NCI-H1417 treated with DMSO at 0.1 percent for 48 hours (cell line): Measurements from ENCODE around the gene HRAS.
A peak's percentile ranks its signal among the peaks of the same experiment; 100 is the strongest.
"Not testable (repeated sequence)": the region's sequence is repeated elsewhere in the genome, so short reads cannot be mapped to it uniquely, and the experiment has no call there.

Experiments
- DNase-seq: peaks from one replicate; lab custom pipeline; 2025; lab: John Stamatoyannopoulos, UW

Gene HRAS

DNA sequence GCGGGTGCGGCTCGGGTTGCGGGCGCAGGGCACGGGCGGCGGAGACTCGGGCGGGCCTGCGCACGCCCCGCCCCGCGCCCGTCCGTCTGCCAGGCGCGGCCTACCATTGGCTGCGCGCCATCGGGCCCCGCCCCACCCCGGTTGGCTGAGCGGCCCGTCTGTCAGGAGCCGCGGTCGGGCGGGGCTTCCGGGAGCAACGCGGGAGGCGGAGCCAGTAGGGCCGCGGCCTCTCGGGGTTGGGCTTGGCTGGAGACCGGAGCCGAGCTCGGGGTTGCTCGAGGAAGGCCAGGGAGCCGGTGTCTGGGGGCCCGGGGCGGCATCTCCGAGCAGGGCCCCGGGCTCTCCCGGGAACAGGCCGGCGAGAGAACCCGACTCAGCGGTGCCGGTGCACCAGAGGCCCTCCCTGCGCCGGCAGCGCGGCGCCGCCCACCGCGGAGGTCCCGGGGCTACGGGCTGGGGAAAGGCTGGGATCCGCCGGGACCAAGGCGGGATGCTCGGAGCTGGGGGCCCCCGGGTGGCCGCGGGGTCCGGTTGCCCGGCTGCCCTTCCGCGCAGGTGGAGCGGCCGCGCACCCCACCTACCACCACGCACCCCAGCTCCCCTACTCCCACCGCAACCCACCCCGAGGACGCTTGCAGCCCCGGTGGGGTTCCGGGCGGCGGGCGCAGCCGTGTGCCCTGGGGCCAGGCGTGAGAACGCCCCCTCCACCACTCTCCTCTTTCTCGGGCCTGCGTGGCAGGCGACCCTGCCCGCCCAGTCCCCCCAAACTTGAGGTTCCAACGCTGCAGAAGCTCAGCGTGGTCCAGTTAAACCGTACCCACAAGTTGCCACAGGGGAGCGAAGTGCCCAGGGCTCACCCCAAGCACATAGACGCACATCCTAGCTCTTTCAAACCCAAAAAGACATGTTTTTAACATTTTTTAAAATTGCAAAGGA lies at the start of gene HRAS:
HRAS (minus strand) TSS at position 58 of the 936 bp plus-strand sequence.
- DNase-seq = peak; percentile 70

DNA sequence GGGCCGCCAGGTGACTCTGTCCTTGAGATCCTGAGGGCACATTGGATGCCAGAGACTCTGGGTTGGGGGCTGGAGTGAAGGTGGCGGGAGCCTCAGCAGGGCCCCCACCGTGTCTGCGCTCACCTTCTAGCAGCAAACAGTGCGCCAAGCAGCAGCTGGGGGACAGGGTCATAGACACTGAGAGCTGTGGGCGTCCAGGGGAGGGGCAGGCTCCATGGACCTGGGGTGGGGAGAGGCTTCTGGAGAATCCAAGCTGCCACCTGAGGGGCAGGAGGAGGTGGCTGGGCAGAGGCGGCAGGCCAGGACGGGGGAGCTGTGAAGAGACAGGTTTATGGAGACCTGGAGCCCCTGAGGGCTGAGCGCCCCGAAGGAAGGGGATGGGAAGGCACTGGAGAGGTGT lies 48.9 kb upstream of the HRAS start:
- DNase-seq = no peak

GRCh38 chr11:581752-582151 lies 46.4 kb upstream of the HRAS start:
- DNase-seq = no peak

DNA sequence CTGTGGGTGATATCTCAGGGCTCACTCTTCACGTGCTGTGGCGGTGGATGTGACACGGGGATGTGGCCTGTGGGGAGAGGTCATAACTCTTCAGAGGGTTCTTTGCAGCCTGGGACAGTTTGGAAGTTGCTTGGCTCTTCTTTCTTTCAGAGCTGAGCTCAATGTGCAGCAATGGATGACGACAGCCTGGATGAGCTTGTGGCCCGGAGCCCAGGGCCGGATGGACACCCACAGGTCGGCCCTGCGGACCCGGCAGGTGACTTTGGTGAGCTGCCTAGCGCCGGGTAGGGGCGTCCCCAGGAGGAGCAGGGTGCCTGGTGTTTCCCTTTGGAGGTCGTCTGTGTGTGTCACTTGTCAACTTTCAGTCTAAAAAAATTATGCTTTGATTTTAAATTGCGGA lies 46.0 kb upstream of the HRAS start:
- no peak for DNase-seq

- no peak for DNase-seq
These were observed 44.6 kb upstream of the HRAS start for GRCh38 chr11:579830-580601.

DNA sequence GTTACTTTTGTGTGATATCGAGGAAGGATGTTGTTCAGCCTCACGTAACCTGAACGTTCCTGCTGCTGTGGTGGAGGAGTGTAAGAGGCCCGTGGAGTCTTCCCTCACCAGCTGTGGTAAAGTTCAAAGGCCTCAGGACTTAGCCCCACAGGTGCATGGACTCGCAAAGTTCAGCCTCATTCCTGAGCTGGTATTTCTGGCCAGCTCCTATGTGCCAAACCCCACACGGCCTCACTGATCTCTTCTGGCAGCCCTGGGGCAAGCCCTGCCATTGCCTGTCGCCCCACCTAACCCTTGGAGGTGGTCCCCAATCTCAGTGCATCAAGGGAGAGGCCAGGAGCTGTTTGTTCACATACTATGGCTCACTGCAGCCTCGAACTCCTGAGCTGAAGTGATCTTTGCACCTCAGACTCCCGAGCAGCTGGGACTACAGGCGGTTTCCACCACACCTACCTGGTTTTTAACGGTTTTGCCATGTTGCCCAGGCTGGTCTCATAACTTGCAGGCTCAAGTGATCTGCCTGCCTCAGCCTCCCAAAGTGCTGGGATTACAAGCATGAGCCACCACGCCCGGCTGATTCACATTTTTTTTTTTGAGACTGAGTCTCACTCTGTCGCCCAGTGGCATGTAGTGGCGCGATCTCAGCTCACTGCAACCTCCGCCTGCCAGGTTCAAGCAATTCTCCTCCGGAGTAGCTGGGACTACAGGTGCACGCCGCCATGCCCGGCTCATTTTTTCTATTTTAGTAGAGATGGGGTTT lies 43.1 kb upstream of the HRAS start:
- no peak for DNase-seq

DNA sequence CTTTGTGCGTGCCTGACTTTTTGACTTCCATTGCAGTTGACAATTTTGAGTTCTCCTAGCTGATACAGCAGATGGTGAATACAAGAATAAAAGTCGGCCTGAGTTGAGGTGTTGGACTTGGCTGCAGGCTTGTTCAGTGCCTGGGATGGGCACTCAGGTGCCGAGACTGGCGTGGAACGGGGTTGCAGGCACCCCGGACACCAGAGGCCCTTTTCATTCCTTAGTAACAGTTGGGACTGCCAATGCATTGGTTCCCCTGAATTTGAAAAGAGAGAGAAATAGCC lies 42.2 kb upstream of the HRAS start:
- DNase-seq = no peak

- DNase-seq = no peak
These were observed 41.6 kb upstream of the HRAS start for GRCh38 chr11:576811-577610.

- DNase-seq = peak; percentile 77
These were observed 40.8 kb upstream of the HRAS start, which contains the start of gene PHRF1 for GRCh38 chr11:575996-576768. Gene PHRF1, plus strand, starts transcription at chr11:576470. Its CDS starts 5,043 bp downstream, at chr11:581513.

- DNase-seq = no peak
These were observed 40.1 kb upstream of the HRAS start for GRCh38 chr11:575313-575995.

GRCh38 chr11:574632-575312 lies 39.4 kb upstream of the HRAS start:
- no peak for DNase-seq

- DNase-seq = not testable (repeated sequence)
These were observed 38.7 kb upstream of the HRAS start for GRCh38 chr11:574031-574570.

DNA sequence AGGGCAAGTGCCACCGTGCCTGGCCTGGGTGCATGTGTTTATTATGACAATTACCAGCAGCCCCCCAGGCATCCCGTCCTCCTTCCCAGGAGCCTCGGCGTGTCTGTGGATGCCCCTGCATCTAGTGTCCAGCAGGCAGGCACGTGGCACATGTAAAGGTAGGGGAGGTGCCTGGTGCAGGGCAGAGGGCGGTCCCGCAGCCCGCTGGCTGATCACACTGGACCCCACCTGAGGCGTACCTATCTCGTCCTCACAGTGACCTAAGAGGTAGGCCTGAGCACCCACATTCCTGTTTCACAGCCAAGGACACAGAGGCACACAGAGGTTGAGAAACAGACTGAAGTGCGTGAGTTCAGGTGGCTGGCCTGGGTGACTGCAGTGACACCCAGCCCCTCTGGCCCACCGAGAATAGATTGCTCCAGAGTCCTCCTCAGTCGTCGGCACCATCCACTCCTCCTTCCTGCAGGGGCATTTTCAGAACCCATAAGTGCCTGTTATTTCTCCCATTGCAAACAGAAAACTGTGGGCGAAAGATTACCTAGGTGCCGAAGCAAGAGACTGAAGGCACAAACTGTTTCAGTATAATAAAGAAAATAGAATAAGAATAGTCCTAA lies 37.9 kb upstream of the HRAS start:
- DNase-seq = no peak

- no peak for DNase-seq
These were observed 36.4 kb upstream of the HRAS start for GRCh38 chr11:571802-572185.

GRCh38 chr11:569158-569885 lies 33.9 kb upstream of the HRAS start:
- DNase-seq = no peak

DNA sequence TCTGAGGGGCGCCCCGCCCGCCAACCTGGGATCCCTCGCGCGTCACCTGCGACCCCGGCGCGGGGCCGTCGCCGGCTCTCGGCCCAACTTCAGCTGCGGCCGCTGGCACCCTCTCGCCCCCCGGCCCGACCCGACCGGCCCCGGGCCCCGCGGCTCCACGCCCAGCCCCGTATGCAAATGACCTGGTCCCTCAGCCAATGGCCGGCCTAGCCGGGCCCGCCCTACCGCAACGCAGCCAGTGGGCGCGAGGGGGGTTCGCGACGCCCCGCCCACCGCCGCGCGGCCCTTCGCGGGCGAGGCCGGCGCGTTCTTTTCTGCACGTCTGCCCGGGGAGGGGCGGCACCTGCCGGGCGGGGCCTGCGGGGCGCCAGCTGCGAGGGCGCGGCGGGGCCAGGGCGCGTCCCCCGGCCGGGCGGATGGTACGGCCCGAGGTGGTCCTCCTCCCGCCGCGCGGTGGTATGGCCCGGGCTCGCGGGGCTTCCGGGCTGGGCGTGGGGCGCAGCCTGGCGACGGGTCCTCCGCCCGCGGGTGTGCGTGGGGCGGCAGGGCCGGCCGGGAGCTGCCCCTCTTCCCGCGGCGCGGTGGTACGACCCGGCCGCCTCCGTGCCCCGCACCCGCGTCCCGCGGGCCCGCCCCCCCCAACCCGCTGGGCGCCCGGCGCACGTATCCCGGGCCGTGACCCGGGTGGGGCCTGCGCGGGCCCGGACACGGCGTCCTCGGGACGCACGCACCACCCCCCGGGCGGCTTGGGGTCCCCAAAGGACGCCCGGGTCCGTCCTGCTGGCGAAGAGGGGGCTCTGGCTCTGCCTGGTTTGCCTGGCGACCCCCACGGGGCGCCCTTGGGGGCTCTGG lies 33.2 kb upstream of the HRAS start:
- peak; percentile 79 for DNase-seq

GRCh38 chr11:567629-568292 lies 32.4 kb upstream of the HRAS start:
- DNase-seq = no peak
